ENCODE data around the gene KLHL25.
"Not testable (repeated sequence)": the region's sequence is repeated elsewhere in the genome, so short reads cannot be mapped to it uniquely, and the experiment has no call there.

KLHL25 gene, protein sequence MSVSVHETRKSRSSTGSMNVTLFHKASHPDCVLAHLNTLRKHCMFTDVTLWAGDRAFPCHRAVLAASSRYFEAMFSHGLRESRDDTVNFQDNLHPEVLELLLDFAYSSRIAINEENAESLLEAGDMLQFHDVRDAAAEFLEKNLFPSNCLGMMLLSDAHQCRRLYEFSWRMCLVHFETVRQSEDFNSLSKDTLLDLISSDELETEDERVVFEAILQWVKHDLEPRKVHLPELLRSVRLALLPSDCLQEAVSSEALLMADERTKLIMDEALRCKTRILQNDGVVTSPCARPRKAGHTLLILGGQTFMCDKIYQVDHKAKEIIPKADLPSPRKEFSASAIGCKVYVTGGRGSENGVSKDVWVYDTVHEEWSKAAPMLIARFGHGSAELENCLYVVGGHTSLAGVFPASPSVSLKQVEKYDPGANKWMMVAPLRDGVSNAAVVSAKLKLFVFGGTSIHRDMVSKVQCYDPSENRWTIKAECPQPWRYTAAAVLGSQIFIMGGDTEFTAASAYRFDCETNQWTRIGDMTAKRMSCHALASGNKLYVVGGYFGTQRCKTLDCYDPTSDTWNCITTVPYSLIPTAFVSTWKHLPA

DNA sequence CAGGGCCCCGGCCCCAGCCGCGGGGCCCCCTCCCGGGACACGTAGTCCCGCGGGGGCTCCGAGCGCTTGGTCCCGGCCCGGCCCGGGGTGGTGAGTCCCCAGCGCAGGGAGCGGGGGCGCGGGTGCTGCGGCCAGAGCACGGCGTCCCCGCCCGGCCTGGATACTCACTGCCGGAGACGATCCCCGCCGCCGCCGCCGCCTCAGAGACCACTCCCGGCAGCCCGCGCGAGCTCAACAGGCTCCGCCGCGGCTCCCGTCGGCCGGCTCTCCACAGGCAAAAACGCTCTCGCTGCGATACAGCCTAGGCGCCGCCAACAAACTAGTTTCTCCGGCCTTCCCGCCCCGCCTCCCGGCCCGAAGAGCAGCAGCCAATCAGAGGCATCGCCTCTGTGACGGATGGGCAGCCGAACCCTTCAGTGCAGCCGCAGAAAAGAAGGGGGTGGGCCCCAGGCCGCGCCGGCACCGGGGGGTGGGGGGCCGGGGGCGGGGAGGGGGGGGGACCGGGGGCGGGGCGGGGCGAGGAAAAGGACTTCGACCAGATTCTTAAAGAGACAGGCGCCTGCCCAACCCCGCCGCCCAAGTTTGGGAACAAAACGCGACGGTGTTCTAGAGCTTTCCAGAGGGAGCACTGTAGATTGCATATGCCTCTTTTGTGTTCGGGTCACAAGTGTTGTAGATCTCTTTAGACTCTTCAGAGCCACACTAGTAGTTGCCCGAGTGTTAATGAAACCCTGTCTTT is at the start of gene KLHL25:
KLHL25 (minus strand) TSS at position 328 of the 739 bp plus-strand sequence. CDS start 25,115 bp downstream, outside the sequence.
- peak; percentile 95 for DNase-seq

DNA sequence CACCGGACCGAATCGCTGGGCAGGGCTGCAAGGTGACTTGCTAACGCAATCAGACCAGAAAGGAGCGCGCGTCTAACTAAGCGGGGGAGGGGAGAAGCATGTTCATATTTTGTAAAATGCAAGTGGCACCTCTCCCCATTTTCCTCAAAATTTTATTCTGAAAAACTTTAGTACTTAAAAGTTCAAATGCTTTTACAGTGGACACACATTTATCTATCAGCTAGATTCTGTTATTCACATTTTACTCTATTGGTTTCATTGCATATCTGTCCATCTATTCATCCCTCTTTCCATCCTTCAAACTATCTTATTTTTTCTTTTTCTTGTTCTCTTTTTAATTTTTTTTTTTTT is 46.1 kb upstream of the KLHL25 start:
- DNase-seq, result no peak

DNA sequence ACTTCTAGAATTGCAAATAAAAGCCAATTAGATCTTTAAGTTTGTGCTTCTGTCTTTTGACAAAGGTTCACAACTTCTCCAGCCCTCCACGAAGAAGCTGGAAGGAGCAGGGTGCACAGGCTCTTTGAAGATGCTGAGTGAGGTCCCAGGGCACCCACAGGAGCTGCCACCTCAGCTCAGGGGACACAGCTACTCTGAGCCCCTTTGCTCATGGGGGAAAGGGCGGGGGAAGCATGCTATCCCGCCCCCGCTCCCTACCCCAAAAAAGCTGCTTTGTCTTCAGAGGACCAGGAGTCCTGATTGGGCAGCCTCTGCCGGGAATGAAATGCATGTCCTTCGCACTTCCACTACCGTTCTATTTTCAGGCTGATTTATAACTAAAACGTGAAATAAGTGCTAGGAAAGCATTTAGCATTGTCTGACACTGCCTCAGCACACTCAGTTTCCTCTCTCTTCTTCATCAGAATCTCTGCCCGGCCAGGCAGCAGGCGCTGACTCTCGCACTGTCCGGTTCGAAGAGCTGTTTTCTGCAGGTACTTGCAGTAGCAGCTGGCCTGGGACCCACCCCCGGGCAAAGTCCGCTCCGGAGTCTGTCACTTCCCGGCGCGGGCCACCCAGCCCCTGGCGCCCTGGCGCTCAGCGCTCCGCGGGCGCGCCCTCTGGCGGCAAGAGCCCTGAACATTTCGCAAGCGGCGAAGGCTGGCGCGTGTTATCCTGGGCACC is 45.5 kb upstream of the KLHL25 start:
- peak; percentile 84 for DNase-seq

DNA sequence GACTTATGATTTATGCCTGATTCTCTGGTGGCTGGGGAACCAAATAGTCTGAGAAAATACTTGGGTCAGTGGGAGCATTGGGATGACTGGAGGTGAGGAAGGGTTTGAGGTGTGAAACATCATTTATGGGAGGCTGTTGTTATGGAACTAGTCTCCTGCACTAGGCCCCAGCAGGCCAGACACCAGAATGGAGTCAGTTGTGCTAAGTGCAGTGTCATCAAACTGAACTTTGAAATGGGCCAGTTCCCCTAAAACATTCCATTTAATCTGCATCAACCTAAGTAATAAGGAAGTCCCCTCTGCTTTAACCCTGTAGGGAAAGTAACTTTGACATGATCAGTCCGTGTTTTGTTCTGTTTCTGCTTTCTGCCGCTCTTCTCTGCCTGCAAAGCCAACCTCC is 44.9 kb upstream of the KLHL25 start:
- DNase-seq, result no peak

DNA sequence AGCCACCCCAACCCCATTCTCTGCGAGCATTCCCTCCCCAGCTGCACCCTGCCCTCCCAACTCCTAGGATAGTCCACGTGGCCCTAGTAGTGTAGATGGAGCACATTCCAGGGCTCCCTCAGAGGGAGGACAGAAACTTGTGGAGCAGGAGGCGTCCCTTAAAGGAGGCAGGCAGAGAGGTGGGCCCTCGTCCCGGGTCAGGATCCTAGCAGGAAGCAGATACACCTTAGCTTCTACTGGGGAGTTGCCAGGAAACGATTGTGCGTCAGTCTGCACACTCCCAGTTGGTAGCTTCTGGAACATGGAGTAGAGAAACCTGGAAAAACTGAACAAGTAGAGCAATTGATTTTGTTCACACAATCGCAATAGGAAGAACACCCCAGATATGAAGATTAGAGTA is 43.9 kb upstream of the KLHL25 start:
- no peak for DNase-seq

DNA sequence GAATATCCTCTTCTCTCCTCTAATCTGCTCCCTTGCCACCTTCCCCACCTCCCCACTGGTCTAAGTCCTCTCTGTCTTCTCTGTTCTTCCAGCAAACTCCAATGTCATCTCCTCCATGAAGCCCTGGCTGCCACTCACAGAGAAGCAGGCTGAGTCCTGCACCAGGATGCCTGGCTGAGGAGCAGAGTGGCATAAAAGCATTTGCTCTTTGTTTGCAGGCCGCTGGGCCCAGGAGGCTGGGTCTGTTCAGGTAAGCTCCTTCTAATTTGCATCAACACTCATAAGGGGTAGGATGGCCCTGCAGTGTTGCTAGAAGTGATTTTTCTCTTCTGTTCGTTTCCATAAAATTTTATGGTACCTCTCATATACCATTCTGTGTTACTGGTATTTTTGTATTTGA is 43.2 kb upstream of the KLHL25 start:
- no peak for DNase-seq

DNA sequence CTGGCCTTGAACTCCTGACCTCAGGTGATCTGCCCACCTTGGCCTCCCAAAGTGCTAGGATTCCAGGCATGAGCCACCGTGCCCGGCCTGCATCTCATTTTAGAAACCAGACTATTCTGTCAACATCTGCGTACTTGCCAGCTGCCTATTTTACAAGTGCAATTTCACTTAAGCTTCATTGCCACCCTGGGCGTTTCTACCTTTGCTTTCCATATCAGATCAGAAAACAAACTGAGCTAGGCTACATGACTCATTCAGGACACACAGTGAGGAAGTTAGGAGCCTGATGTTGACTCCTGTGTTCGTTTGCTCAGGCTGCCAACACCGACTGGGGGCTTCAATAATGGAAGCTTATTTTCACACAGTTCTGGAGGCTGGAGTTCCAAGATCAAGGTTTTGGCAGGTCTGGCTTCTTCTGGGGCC is 42.3 kb upstream of the KLHL25 start:
- no peak for DNase-seq

DNA sequence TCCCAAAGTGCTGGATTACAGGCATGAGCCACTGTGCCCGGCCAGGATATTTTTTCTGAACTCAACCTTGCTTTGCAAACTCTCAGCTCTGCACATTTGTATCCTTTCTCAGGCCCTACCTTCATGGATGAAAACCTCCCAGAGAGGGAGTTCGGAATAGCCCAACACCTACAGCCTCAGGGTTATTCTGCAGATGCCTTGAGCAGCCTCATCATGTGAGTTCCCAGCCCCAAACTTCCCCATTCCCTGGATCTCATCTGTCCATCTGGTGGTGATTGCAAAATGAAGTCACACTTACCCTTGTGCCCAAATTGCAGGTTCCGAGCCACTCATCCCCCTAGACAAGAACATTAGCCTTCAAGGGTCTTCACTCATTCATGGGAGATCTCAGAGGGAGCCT is 39.9 kb upstream of the KLHL25 start:
- no peak for DNase-seq

DNA sequence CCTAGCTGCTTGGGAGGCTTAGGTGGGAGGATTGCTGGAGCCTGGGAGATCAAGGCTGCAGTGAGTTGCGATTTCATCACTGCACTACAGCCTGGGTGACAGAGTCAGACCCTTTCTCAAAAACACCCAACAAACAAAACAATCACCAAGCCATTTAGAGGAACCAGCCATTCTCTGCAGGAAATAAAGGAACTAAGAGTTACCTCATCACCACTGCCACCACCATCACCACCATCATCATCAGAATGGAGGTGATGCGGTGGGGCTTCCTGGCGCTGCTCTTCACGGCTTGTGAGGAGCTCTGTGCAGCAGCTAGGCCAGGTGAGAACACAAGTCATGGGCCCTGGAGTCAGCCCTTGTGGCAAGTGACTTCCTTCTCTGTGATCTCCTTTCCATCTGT is 37.7 kb upstream of the KLHL25 start:
- no peak for DNase-seq

DNA sequence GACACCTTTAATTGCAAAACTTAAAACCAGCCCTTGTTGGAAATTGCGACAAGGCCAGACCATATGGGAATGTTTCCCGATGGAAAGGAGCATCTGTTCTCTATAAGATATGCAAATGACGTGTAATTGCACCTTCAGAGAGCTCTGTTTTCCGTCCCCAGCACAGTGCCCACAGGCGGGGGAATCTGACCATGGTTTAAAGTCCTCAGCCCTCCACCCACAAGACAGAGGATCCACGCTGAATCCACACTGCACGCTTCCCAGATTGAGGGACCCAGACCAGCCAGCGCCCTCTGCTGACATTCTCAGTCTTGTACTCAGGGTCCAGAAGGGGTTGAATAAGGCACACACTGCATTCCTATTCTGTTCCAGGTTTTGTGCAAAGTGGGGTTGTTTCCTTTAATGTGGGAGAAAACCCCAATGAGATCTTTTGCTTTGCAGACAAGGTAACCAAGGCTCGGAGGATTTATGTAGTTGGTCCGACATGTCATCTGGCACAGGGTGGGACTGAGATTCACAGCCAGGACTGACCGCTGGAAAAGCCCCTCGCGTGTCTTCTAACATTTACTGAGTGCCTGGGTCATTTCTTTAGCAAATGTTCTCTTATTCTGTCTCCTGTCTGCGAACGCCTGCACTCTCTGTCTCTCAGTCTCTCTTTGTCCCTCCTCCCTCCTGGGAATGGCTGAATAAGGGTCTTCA is 36.8 kb upstream of the KLHL25 start:
- DNase-seq, result peak; percentile 56

DNA sequence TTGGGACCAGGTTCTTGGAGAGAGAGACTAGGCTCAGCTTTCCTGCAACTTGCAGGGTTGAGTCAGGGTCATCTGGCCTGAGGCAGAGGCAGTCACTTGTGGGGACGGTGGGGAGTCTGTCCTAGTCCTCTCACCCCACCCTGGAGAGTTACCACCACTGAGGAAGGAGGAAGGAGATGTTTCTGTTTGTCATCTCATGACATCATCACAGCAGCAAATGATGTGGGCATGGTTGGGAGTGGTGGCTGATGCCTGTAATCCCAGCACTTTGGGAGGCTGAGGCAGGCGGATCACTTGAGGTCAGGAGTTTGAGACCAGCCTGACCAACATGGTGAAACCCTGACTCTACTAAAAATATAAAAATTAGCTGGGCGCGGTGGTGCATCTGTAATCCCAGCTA is 35.0 kb upstream of the KLHL25 start:
- DNase-seq, result not testable (repeated sequence)

DNA sequence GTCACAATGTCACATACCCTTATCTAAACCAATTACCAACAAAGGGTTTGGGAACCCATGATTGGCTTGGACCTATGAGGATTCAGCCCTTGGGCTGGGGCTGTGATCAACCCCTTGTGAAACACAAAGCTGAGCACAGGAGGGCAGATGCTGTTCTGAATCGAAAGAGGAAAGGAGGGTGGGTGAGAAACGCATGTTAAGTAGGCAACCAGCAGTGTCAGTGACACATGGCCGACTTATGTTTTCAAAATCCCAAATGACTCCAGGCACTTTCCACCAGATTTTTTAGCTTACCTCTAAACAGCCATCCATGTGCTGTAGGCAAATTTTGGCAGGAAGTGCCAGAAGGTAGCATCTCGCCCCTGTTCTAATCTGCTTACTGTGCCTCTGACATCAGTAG is 34.1 kb upstream of the KLHL25 start:
- DNase-seq, result no peak

DNA sequence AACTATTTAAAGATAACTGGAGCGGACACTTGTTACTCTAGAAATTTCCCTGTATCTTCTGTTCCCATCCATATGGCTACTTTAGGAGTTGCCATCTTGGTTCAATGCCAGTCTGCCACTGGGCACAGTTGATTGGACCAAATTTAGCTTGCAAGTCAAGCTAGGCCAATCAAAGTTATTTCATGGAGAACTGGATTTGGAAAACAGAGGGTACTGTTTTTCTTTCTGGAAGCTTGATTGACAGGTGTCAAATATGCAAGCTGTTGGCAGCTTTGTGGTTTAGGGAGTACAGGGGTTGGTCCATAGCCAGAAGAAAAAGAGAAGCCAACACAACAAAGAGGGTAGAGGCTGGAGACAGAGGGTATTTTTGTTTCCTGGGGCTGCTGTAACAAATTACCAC is 33.4 kb upstream of the KLHL25 start:
- no peak for DNase-seq

DNA sequence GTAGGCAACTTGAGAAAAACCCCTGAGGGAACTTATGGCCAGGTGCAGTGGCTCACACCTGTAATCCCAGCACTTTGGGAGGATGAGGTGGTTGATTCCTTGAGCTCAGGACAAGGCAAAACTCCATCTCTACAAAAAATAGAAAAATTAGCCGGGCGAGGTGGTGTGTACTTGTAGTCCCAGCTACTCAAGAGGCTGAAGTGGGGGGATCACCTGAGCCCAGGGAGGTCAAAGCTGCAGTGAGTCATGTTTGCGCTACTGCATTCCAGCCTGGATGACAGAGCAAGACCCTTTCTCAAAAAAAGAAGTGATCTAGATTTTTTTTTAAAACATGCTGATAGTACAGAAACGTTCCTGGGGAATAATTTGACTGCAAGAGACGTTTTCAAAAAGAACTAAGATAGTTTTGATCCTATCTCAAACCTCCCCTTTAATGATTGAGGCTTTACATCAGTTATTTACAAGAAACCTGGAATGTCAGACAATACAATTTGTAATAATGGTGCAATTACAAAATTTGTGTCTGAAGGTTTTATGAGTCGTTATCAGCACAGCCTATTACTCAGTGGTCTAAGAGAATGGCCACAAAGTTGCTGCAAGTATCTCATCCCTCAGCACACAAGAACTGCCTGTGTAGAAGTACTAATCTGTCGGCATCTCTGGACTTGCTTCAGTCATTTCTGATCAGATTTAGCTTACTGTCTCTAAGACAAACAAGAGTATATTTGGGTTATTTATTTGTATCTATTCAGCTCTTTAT is 32.2 kb upstream of the KLHL25 start:
- no peak for DNase-seq

DNA sequence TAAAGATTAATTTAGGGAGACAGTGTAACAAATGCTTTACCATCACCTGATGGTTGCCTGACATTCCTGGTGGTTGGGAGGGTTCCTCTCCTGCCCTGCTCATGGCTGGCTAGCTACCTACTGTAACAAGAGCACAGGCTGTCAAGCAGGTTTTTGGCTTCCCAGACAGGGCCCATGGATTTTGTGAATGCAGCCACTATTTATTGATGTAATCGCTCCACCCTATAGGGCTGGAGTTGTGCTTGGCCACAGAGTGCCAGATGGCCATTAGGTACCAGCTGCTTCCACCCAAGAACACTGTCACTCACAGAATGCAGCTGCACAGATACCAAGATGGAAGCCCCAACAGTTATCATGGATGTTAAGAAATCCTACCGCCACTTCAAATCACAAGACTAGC is 31.0 kb upstream of the KLHL25 start:
- DNase-seq, result no peak

DNA sequence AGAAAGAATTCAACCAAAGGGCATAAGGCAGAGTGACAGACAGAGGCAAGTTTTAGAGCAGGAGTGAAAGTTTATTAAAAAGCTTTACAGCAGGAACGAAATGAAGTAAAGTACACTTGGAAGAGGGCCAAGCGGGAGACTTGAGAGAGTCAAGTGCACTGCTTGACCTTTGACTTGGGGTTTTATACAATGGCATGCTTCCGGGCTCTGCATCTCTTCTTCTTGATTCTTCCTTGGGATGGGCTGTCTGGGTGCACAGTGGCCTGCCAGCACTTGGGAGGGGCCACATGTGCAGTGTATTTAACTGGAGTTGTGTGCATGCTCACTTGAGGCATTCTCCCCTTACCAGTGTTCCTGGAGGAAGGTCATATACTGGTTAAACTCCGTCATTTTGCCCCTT is 30.4 kb upstream of the KLHL25 start:
- no peak for DNase-seq

DNA sequence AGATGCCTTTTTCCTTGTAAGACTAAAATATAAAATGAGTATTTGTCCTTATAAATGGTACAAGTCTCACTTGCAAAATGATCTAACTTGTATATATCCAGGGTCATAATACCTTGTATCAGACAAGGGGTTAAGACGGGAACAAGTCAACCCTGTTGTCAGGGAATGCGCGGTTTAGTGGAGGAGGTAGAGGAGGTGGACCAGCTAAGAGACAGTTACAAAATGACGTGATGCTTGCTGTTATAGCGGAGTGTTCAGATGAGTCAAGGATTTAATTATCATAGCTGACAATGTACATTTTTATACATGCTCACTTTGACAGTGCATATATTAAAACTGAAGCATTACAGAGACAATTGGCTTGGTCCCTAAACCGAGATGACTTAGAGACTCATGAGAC is 26.8 kb upstream of the KLHL25 start:
- DNase-seq, result no peak

DNA sequence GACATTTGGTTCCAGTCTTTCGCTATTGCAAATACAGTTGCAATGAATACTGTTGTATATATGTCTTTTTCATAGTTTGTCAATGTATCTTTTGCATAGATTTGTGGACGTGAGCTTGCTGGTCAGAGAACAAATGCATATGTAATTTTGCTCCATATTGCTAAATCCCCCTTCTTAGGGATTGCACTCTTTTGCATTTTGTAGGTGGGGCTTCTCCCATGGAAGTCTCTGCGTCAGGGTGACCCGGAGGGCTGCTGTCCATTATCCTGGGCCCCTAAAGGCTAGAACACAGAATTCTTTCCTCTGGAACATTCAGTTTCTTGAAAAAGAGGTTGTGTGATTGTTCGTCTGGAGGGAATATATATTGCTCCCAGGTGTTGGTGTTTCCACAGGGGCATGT is 25.2 kb upstream of the KLHL25 start:
- DNase-seq, result no peak

DNA sequence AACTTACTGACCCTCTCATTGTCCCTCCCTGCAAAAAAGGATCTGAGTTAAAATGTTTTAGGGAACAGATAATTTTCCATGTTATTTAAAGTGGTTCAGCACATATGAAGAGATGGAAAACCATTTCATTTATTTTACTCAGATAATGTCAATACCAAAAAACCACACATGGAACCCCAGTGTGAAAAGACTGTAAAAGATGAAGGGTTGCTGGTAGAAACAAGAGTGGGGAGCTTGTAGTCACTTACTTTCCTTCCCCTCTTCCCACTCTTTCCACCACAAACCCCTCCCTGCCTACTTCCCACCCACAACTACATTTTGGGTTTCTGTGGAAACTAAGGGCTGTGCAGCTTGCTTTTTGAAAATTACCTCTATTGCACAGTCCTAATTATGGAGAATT is 18.5 kb upstream of the KLHL25 start:
- no peak for DNase-seq

DNA sequence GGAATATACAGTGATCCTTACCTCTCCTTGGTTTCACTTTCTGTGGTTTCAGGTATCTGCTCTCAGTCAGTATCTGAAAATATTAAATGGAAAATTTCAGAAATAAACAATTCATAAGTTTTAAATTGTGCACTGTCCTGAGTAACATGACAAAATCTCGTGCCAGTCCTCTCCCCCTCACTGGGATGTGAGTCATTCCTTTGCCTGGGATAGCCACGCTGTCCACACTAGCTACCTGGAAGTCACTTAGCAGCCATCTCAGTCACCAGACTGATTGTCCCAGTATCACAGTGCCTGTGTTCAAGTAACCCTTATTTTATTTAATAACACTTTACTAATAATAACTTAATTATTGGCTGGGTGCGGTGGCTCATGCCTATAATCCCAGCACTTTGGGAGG is 15.3 kb upstream of the KLHL25 start:
- no peak for DNase-seq

DNA sequence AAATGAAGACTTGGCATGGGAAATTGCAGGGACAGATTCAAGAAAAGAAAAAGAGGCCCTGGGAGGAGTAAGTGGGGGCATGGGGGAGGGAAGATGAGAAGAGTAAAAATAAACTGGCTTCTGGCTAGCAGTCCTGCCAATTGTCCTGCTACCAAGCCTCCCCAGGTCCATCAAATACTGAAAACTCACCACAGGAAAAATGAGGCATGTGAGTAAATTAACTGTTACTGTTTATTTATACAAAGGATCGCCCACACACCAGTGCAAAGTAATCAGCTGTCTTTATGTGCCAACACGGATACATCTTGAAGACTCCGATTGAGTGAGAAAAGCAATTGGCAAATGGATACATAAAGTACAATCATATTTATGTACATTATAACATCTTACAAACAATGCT is 10.7 kb upstream of the KLHL25 start:
- DNase-seq, result no peak

Measured in CD4-positive, alpha-beta T cell treated with Interleukin-6 for 4 hours (primary cell).